ENCODE data around the gene ITGB4. TPM values are rescaled to one million over a fixed set of nuclear protein-coding genes. Genes with fewer than 3 reads are reported as not detected.

The ITGB4 gene
- total RNA-seq, 4 donors from 2014 or later, result 31.1 to 66.3 (median 41.8) TPM

GRCh38 chr17:75739174-75739573 lies 17.9 kb downstream of the ITGB4 start:
- Histone ChIP-seq H3K27ac (no peak overlapping the region), H3K9me3 (no peaks in the 10 kb centered on the region), H3K27me3 (peaks cover 14% of the 10 kb centered on the region), H3K36me3 (peaks cover 0 to 75% of the 10 kb centered on the region in 2 donors), H3K4me1 (no peaks in the 10 kb centered on the region), H3K4me3 (no peak overlapping the region)
- 50 to 88% methylated on average over 2 to 7 of the region's 7 CpGs for WGBS, 2 donors (ENCODE audit: low coverage in 1 of 2)
- TF ChIP-seq POLR2A (IDR thresholded peaks at IDR 0.05), result no peak
- no peak for TF ChIP-seq EP300 (IDR thresholded peaks at IDR 0.05)
- TF ChIP-seq POLR2AphosphoS5 (IDR thresholded peaks at IDR 0.05), result no peak
- TF ChIP-seq CTCF (IDR thresholded peaks at IDR 0.05), result no peak
- no peak for ATAC-seq

- TF ChIP-seq POLR2AphosphoS5 (IDR thresholded peaks at IDR 0.05) (no peak), EP300 (IDR thresholded peaks at IDR 0.05) (no peak), CTCF (IDR thresholded peaks at IDR 0.05) (no peak), POLR2A (IDR thresholded peaks at IDR 0.05) (no peak)
- Histone ChIP-seq H3K27ac (no peak overlapping the region), H3K4me3 (no peak overlapping the region), H3K27me3 (peaks cover 14% of the 10 kb centered on the region), H3K4me1 (no peaks in the 10 kb centered on the region), H3K36me3 (peaks cover 0 to 80% of the 10 kb centered on the region in 2 donors), H3K9me3 (no peaks in the 10 kb centered on the region)
- no CpG with 5 or more reads among the region's 14 CpGs for WGBS, 2 donors (ENCODE audit: low coverage in 1 of 2)
- ATAC-seq, result no peak
Observed at GRCh38 chr17:75739801-75740200, 18.5 kb downstream of the ITGB4 start.

DNA sequence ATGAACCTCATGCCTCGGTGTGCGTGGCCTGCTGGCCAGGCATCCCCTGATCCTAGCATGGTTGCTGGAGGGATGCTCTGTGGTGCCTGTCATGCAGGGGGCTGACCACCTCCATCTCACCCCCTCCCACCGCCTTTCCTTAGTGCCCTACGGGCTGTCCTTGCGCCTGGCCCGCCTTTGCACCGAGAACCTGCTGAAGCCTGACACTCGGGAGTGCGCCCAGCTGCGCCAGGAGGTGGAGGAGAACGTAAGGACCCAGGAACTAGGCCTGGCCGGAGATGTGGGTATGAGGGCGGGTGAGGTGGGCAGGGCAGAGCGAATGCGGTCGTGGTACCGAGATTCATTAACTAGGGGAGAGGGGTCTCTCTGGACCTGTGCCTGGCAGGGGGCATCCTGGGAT lies 19.0 kb downstream of the ITGB4 start:
- H3K9me3 ChIP-seq, result no peaks in the 10 kb centered on the region
- no peak overlapping the region for H3K4me3 ChIP-seq
- peaks cover 0 to 80% of the 10 kb centered on the region in 2 donors for H3K36me3 ChIP-seq
- no peaks in the 10 kb centered on the region for H3K4me1 ChIP-seq
- H3K27ac ChIP-seq, result no peak overlapping the region
- no peak for ATAC-seq
- peaks cover 14% of the 10 kb centered on the region for H3K27me3 ChIP-seq
- 100% methylated on average over 2 to 5 of the region's 17 CpGs for WGBS, 2 donors (ENCODE audit: low coverage in 1 of 2)
- TF ChIP-seq POLR2AphosphoS5 (IDR thresholded peaks at IDR 0.05), result no peak
- TF ChIP-seq CTCF (IDR thresholded peaks at IDR 0.05), result no peak
- TF ChIP-seq EP300 (IDR thresholded peaks at IDR 0.05), result no peak
- no peak for TF ChIP-seq POLR2A (IDR thresholded peaks at IDR 0.05)

GRCh38 chr17:75740631-75741077 lies 19.4 kb downstream of the ITGB4 start:
- Histone ChIP-seq H3K36me3 (peaks cover 0 to 79% of the 10 kb centered on the region in 2 donors), H3K27me3 (peaks cover 14% of the 10 kb centered on the region), H3K27ac (no peak overlapping the region), H3K4me3 (no peak overlapping the region), H3K4me1 (no peaks in the 10 kb centered on the region), H3K9me3 (no peaks in the 10 kb centered on the region)
- no peak for ATAC-seq
- TF ChIP-seq POLR2AphosphoS5 (IDR thresholded peaks at IDR 0.05) (no peak), POLR2A (IDR thresholded peaks at IDR 0.05) (no peak), EP300 (IDR thresholded peaks at IDR 0.05) (no peak), CTCF (IDR thresholded peaks at IDR 0.05) (no peak)
- WGBS, 2 donors (ENCODE audit: low coverage in 1 of 2), result no CpG with 5 or more reads among the region's 17 CpGs

GRCh38 chr17:75742337-75742736 lies 21.1 kb downstream of the ITGB4 start:
- Histone ChIP-seq H3K27me3 (peaks cover 9% of the 10 kb centered on the region), H3K36me3 (peaks cover 0 to 63% of the 10 kb centered on the region in 2 donors), H3K27ac (no peak overlapping the region), H3K4me1 (no peaks in the 10 kb centered on the region), H3K9me3 (no peaks in the 10 kb centered on the region), H3K4me3 (no peak overlapping the region)
- ATAC-seq, result no peak
- TF ChIP-seq POLR2A (IDR thresholded peaks at IDR 0.05) (no peak), EP300 (IDR thresholded peaks at IDR 0.05) (no peak), CTCF (IDR thresholded peaks at IDR 0.05) (no peak), POLR2AphosphoS5 (IDR thresholded peaks at IDR 0.05) (no peak)
- no CpG with 5 or more reads among the region's 25 CpGs for WGBS, 2 donors (ENCODE audit: low coverage in 1 of 2)

Measured in gastroesophageal sphincter (tissue), 4 donors.